Measurements from ENCODE around the gene LINGO1. TPM values are rescaled to one million over a fixed set of nuclear protein-coding genes. Genes with fewer than 3 reads are reported as not detected.

Gene LINGO1
- total and polyA plus RNA-seq, 9 donors = 0.36 to 4.5 (median 1.3) TPM

- no peaks in the 10 kb centered on the region for H3K9me3 ChIP-seq
- H3K4me1 ChIP-seq (ENCODE audit: insufficient read depth) = no peaks in the 10 kb centered on the region
- intact Hi-C loops (cut with DNase I) = no loop called here
- no peak overlapping the region for H3K27ac ChIP-seq
- no peaks in the 10 kb centered on the region for H3K27me3 ChIP-seq
- no peak for DNase-seq
- TF ChIP-seq POLR2A (IDR thresholded peaks at IDR 0.05) (no peak), EP300 (IDR thresholded peaks at IDR 0.05) (no peak), CTCF (IDR thresholded peaks at IDR 0.05) (no peak)
- WGBS, 3 donors = 82 to 93% (median 85%) methylated on average over 12 of the region's 12 CpGs
- H3K36me3 ChIP-seq = no peaks in the 10 kb centered on the region
- H3K4me3 ChIP-seq = no peak overlapping the region
These were observed 33.0 kb upstream of the LINGO1 start for GRCh38 chr15:77665530-77666295.

GRCh38 chr15:77664428-77664827 lies 31.7 kb upstream of the LINGO1 start:
- no peaks in the 10 kb centered on the region for H3K36me3 ChIP-seq
- no peaks in the 10 kb centered on the region for H3K27me3 ChIP-seq
- 56 to 74% (median 64%) methylated on average over 4 to 5 of the region's 5 CpGs for WGBS, 3 donors
- H3K4me1 ChIP-seq (ENCODE audit: insufficient read depth) = no peaks in the 10 kb centered on the region
- no peak overlapping the region for H3K27ac ChIP-seq
- intact Hi-C loops (cut with DNase I) = no loop called here
- no peak overlapping the region for H3K4me3 ChIP-seq
- H3K9me3 ChIP-seq = no peaks in the 10 kb centered on the region
- no peak for TF ChIP-seq CTCF (IDR thresholded peaks at IDR 0.05)
- no peak for TF ChIP-seq EP300 (IDR thresholded peaks at IDR 0.05)
- no peak for TF ChIP-seq POLR2A (IDR thresholded peaks at IDR 0.05)
- DNase-seq = no peak

- H3K9me3 ChIP-seq = no peaks in the 10 kb centered on the region
- no peaks in the 10 kb centered on the region for H3K36me3 ChIP-seq
- no peaks in the 10 kb centered on the region for H3K4me1 ChIP-seq (ENCODE audit: insufficient read depth)
- H3K27ac ChIP-seq = no peak overlapping the region
- no peaks in the 10 kb centered on the region for H3K27me3 ChIP-seq
- H3K4me3 ChIP-seq = no peak overlapping the region
- WGBS, 3 donors = 59 to 68% (median 67%) methylated on average over 5 of the region's 5 CpGs
- intact Hi-C loops (cut with DNase I) = no loop called here
- no peak for DNase-seq
- TF ChIP-seq CTCF (IDR thresholded peaks at IDR 0.05) = no peak
- no peak for TF ChIP-seq EP300 (IDR thresholded peaks at IDR 0.05)
- no peak for TF ChIP-seq POLR2A (IDR thresholded peaks at IDR 0.05)
These were observed 30.5 kb upstream of the LINGO1 start for GRCh38 chr15:77663256-77663655.

- intact Hi-C loops (cut with DNase I) = no loop called here
- peak in 3 of 5 donors; percentile 47 to 67 (median 50) for DNase-seq
- H3K36me3 ChIP-seq = no peaks in the 10 kb centered on the region
- H3K27me3 ChIP-seq = no peaks in the 10 kb centered on the region
- H3K27ac ChIP-seq = no peak overlapping the region
- H3K9me3 ChIP-seq = no peaks in the 10 kb centered on the region
- 32 to 47% (median 33%) methylated on average over 11 to 12 of the region's 12 CpGs for WGBS, 3 donors
- no peaks in the 10 kb centered on the region for H3K4me1 ChIP-seq (ENCODE audit: insufficient read depth)
- H3K4me3 ChIP-seq = no peak overlapping the region
- TF ChIP-seq CTCF (IDR thresholded peaks at IDR 0.05) (no peak), EP300 (IDR thresholded peaks at IDR 0.05) (no peak), POLR2A (IDR thresholded peaks at IDR 0.05) (no peak)
These were observed 26.9 kb upstream of the LINGO1 start for GRCh38 chr15:77659350-77660321.

All from ovary (tissue), 9 donors.